Renal pelvis (tissue), 4 donors: ENCODE results near the gene BDH1. TPM values are rescaled to one million over a fixed set of nuclear protein-coding genes. Genes with fewer than 3 reads are reported as not detected.

ENCODE experiments used
- DNase-seq: peaks from one replicate; pipeline ENCODE4 v3.0.0-alpha.2; 2013
- polyA plus RNA-seq, 3 donors: library from polyadenylated mRNA; unstranded; fragments of 120-200 nt; gene quantifications; one replicate each; pipeline ENCODE4 v1.2.1, GENCODE V29; 2013; ENCODE audit not compliant: insufficient read length in 3 of 3

BDH1 gene
- polyA plus RNA-seq, 3 donors = 37.9 to 59.3 (median 58.9) TPM

DNA sequence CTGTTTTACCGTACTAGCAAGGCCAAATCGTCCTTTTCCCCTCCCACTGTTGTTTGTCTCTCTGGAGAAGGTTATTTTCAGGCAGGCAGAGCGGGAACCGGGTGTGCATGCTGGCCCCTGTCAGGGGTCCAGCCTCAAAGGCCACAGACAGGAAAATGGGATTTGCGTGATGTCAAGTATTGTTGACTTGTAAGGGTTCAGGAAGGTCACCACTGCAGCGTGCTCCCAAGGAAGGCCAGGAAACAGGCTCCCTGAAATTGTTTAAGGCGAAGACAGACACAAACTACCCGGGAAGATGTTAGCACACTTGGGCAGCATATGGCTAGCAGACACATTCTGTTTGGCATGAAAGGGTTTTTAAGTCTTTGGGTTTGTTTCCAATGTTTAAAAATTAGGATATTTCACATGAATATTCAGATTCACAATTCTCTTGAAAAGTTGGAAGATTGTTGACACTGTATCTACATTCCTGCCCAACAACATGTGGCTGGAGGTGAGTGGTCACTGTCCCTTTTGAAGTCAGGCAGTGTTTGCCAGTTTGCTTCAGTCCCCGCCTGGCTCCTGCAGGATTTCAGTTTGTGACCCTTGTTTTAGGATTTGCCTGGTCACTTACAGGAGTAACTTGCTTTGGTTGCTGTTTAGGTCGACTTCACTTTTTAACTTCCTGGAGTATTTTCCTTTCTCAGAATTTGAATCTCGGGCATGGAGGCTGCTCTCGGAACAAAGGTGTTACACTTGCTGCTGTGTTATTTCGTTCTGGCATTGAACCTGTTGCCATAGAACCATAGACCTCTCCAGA, 90.4 kb downstream of the BDH1 start:
- DNase-seq = no peak

DNA sequence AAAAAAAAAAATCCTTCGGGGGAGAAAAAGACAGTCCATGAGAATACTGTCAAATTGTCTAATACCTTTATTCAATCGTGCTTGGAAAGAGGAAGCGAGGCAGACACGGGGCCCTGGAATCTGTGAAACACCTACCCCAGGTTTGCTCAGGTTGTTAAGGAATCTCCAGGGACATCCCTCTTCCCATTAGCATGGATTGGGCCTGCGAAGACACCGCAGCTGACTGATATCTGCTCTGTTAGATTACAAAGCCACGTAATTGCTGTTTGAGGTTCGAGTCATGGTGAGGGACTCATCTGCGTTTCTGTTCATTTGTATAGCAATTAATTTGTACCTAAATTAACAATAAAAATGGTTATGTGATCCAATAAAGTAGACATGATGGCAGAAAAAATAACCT, 91.0 kb downstream of the BDH1 start:
- no peak for DNase-seq

- DNase-seq = no peak
Measured at GRCh38 chr3:197463279-197463678, 92.5 kb downstream of the BDH1 start.

DNA sequence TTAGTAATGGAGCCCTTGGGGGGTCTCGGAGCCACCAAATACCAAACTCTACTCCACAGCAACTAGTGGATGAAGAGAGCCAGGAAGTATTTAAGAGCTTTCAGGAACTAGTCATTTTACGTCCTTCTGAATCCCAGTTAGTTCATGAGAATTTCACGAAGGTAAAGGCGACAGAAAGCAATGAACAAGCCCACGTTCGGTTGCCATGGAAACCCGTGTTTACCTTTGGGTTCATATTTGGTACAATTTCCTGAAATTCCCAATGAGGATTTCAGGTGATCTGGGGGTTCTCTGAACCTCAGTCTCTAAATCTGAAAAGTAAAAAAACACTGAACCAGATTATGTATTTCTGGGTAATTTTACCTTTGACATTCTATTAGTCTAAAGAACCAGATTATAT, 93.0 kb downstream of the BDH1 start:
- no peak for DNase-seq

GRCh38 chr3:197460639-197461038, 95.1 kb downstream of the BDH1 start:
- no peak for DNase-seq

DNA sequence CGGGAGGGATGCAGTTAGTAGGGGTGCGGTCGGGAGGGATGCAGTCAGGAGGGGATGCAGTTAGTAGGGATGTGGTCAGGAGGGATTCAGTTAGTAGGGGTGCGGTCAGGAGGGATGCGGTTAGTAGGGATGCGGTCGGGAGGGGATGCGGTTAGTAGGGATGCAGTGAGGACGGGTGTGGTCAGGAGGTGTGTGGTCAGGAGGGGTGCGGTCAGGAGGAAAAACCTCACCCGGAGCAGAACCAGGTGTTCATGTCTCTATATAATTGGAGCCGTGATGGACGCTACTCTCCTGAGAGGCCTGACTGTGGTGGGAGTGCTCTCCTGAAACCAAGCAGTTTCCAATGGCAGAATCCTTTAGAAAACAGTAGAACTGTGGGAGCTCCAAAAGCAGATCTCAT, 95.8 kb downstream of the BDH1 start:
- no peak for DNase-seq

Other genes with a start within 250 kb of the BDH1 start
- gene RUBCN, start 180.9 kb upstream of the BDH1 start, polyA plus RNA-seq = 10 to 100 TPM; 10.1 to 16.4 (median 14.4) TPM
- 10 to 100 TPM; 87.7 to 94.2 (median 90.7) TPM for gene FYTTD1, start 193.9 kb upstream of the BDH1 start, polyA plus RNA-seq
- 10 to 100 TPM; 33.6 to 54.0 (median 53.0) TPM for gene LRCH3, start 235.3 kb upstream of the BDH1 start, polyA plus RNA-seq